Aorta (tissue), 5 donors: ENCODE measurements around the gene SLC28A3. TPM values are rescaled to one million over a fixed set of nuclear protein-coding genes. Genes with fewer than 3 reads are reported as not detected.
A peak's percentile ranks its signal among the peaks of the same experiment; 100 is the strongest.

Experiments
- ATAC-seq: fragments of 200-7000 bp; cut with Tn5 transposase; one replicate; pipeline ENCODE4 v1.9.1; 2022; ENCODE audit warnings: moderate library complexity; ENCODE audit not compliant: low FRiP score
- DNase-seq, 2 donors: peaks; one replicate each; pipeline ENCODE4 v3.0.0-alpha.2; 2020
- H3K27ac ChIP-seq, 2 donors: one replicate each; pipeline ENCODE4 v1.5.1; 2013; ENCODE audit warnings: low read length in 2 of 2, mild to moderate bottlenecking in 2 of 2, moderate library complexity in 2 of 2, control low read depth in 1 of 2, inconsistent platforms in 1 of 2, low read depth in 1 of 2
- H3K27me3 ChIP-seq, 2 donors: one replicate each; pipeline ENCODE4 v1.6.1; 2013; ENCODE audit warnings: control low read depth in 1 of 2, low read length in 1 of 2, mild to moderate bottlenecking in 1 of 2, moderate library complexity in 1 of 2; ENCODE audit not compliant: insufficient read depth in 2 of 2, control insufficient read depth in 1 of 2
- H3K36me3 ChIP-seq, 2 donors: one replicate each; pipeline ENCODE4 v1.6.1; 2013; ENCODE audit warnings: control low read depth in 1 of 2, low read length in 1 of 2, mild to moderate bottlenecking in 1 of 2; ENCODE audit not compliant: insufficient read depth in 2 of 2, control insufficient read depth in 1 of 2
- H3K4me1 ChIP-seq, 2 donors: one replicate each; pipeline ENCODE4 v1.6.1; 2013; ENCODE audit warnings: low read length in 2 of 2, control low read depth in 1 of 2, mild to moderate bottlenecking in 1 of 2, moderate library complexity in 1 of 2; ENCODE audit not compliant: insufficient read depth in 2 of 2, control insufficient read depth in 1 of 2
- H3K4me3 ChIP-seq, 2 donors: one replicate each; pipeline ENCODE4 v1.5.1; 2013; ENCODE audit warnings: low read length in 2 of 2, control low read depth in 1 of 2, mild to moderate bottlenecking in 1 of 2
- H3K9me3 ChIP-seq: one replicate; pipeline ENCODE4 v1.6.1; 2013; ENCODE audit warnings: mild to moderate bottlenecking, low read length; ENCODE audit not compliant: control insufficient read depth
- WGBS, 2 donors: extraction: QIAGEN DNeasy Blood & Tissue Kit; methylation state at CpG; one replicate each; pipeline ENCODE4 v1.1.7; 2013; 5-methylcytosine and 5-hydroxymethylcytosine counted together
- intact Hi-C, 2 donors: fragments of 100-400 bp; cut with DNase I; formaldehyde crosslinking; loops; one replicate each; pipeline versions ENCODE4 v1.14.2 to v1.15.0; 2022
- polyA plus RNA-seq, 2 donors: library from polyadenylated mRNA; stranded (reverse); fragments of 200-250 nt; gene quantifications; one replicate each; pipeline ENCODE4 v1.2.3, GENCODE V29; 2013
- total RNA-seq, 2 donors: library from RNA; stranded (reverse); fragmentation: NEBNext Ultra II Directional; extraction: Animal tissue kit (Norgen Biotek cat#: 25700); gene quantifications; one replicate each; pipeline ENCODE4 v1.2.1, GENCODE V29; 2021
- donor health status: healthy with polysubstance abuse.
- donor health status: Bipolar disorder and iron deficiency.
- donor health status: DM: no; HTN: no; CAD: no.
- donor health status: DM: no; HTN: no; CAD: no.
- donor health status: DM: yes; HTN: yes; CAD: no.

The SLC28A3 gene
- total and polyA plus RNA-seq, 4 donors, result 0.10 to 0.39 TPM; not detected in 2

DNA sequence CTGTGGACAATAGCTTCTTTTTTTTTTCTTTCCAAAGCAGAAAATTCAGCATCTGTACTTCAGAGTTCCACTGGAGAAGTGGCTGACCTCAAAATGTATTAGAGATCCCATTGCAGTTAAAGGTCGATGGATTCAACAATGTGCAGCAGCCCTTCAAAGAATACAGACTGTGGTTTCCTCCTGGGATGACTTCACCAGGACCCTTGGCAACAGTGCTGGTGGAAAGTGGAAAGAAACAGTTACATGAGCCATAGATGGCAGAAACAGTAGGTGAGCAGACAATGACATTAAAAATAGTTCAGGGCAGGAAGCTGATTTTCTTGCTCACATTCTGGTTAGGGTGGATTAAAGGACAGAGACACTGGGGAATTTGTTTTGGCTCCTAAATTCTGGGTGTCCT lies 62.4 kb downstream of the SLC28A3 start:
- no peak for DNase-seq
- no peak overlapping the region for H3K4me3 ChIP-seq
- intact Hi-C loops, result no loop called here
- no peak for ATAC-seq
- WGBS, 2 donors, result 58 to 71% methylated on average over 1 of the region's 1 CpG
- H3K9me3 ChIP-seq, result peaks cover 2% of the 10 kb centered on the region
- H3K4me1 ChIP-seq, result no peaks in the 10 kb centered on the region
- no peak overlapping the region for H3K27ac ChIP-seq
- no peaks in the 10 kb centered on the region for H3K36me3 ChIP-seq
- no peaks in the 10 kb centered on the region for H3K27me3 ChIP-seq

DNA sequence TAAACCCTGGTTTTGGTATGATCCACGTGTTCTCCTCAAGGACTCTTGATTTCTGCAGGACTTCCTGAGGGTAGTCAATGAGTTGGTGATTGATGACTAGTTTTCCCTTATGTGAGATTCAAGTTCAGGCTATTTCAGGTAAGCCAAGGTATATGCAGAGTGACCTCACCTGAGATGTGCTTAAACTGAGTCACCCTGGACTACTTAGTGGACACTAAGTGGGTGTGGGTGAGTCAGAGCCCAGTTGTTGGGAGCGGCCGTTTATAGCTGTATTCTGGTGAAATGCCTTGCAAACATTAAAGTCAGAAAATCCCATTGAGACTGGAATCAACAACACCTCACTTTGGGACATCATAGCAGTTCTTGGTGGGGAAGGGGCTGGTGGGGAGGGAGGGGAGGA lies 62.9 kb downstream of the SLC28A3 start:
- no peaks in the 10 kb centered on the region for H3K4me1 ChIP-seq
- ATAC-seq (no peak), DNase-seq (no peak)
- peaks cover 2% of the 10 kb centered on the region for H3K9me3 ChIP-seq
- H3K27me3 ChIP-seq, result no peaks in the 10 kb centered on the region
- H3K4me3 ChIP-seq, result no peak overlapping the region
- WGBS, 2 donors, result 85 to 88% methylated on average over 3 of the region's 3 CpGs
- no peak overlapping the region for H3K27ac ChIP-seq
- intact Hi-C loops, result no loop called here
- H3K36me3 ChIP-seq, result no peaks in the 10 kb centered on the region

DNA sequence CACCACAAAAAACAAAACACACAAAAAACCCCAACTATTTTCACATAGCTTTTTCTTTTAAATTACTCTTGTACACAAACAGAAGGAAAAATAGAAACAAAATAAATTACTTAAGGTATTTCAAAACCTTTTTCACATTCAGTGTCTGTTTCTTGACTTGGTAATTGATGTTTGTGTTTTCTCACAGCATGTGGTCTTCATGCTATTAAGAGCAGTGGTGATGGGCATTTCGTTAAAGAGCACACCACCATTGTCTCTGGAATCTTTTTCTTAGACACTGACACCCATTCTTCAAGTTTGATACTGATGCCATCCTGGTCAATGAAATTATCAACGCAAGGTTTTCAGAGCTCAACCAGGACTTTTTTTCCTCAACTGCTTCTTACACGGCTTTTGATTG lies 63.8 kb downstream of the SLC28A3 start:
- H3K36me3 ChIP-seq, result no peaks in the 10 kb centered on the region
- no peak overlapping the region for H3K4me3 ChIP-seq
- no peaks in the 10 kb centered on the region for H3K4me1 ChIP-seq
- DNase-seq, result no peak
- no peak for ATAC-seq
- WGBS, 2 donors, result 63 to 78% methylated on average over 3 of the region's 3 CpGs
- H3K9me3 ChIP-seq, result peaks cover 2% of the 10 kb centered on the region
- no peak overlapping the region for H3K27ac ChIP-seq
- no peaks in the 10 kb centered on the region for H3K27me3 ChIP-seq
- intact Hi-C loops, result no loop called here

DNA sequence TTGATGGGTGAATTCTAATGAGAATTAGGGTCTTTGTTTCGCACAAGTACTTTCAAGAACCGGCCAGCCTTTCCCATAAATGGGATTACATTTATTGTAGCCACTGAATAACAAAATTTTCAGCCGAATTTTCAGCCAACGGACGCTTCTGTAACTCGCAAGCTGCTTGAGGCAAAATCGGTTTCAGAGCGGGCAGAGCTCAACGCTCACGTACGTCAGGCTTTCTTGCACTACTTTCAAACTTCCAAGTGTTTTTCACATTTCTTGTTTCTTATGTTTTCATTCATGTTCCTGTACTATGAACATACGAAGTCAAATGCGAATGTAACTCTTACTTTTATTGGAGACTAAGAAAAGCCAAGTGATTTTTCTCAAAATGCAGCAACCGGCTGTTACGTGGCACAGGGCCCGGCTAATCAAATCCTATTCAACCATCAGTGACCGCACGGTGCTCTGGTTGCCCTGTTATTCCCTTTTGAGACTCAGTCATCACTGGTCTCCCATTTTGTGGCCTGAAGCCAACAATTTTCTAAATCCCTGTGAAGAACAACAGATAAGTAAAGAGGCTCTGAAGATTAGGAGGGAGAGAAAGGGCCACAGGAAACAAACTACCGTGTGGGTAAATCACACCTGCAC lies 68.5 kb downstream of the SLC28A3 start:
- peaks cover 2% of the 10 kb centered on the region for H3K9me3 ChIP-seq
- no peak for DNase-seq
- no peak overlapping the region for H3K4me3 ChIP-seq
- H3K27me3 ChIP-seq, result no peaks in the 10 kb centered on the region
- whole genome bisulfite sequencing, 2 donors, result 41 to 43% methylated on average over 19 of the region's 19 CpGs
- intact Hi-C loops, result no loop called here
- H3K36me3 ChIP-seq, result no peaks in the 10 kb centered on the region
- no peak for ATAC-seq
- no peaks in the 10 kb centered on the region for H3K4me1 ChIP-seq
- H3K27ac ChIP-seq, result no peak overlapping the region

DNA sequence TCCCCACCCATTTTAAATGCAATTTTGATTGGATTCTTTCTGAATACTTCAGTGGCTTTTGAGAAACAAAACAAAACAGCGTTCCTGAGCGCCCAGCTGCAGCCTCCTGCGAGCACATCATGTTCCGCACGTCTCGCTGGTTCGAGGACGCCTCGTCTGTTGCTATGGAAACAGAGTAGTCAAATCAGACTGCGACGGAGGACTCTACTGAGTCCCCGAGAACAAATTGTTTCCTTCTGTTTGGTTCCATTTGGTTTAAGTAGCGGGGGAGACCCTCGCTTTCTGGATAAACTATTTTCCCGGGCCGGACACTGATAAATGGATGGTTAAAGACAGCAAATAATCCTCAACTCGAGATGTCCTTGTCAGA lies 69.0 kb downstream of the SLC28A3 start:
- Histone ChIP-seq H3K27ac (no peak overlapping the region), H3K4me1 (no peaks in the 10 kb centered on the region), H3K36me3 (no peaks in the 10 kb centered on the region), H3K9me3 (peaks cover 2% of the 10 kb centered on the region), H3K27me3 (no peaks in the 10 kb centered on the region), H3K4me3 (peak overlapping the region in 1 of 2 donors; percentile 21)
- WGBS, 2 donors, result 2% methylated on average over 17 of the region's 17 CpGs
- no peak for ATAC-seq
- peak in 1 of 2 donors; percentile 70 for DNase-seq
- intact Hi-C loops, result no loop called here

DNA sequence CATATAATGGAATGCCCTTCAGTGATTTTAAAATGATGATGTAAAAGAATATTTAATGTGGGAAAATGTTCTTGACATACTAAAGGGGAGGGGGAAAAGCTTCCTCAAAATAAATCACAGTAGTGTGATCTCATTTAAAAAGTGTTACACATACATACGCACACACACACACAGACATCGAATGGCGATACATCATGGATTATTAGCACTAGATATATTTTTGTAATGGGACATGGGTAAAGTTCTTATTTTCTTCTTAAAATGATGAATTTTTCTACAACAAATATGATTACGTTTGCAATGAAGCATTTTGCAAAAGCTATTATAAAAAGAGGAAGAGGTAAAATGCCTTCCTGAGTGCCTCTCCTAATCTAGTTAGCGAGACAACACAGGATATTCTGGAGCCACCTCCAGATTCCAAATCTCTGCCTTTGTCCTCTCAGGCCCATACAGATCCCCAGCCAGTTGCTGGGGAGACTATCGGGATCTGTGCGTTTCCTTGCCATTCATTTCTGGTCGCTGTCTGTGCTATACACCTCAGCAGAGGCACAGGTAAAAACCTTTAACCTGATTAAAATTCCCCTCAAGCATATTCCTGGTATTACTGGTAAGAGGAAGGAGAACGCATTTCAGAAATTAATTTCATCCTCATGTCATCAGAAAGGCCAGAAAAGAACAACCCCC lies 69.6 kb downstream of the SLC28A3 start:
- intact Hi-C loops, result no loop called here
- no peak overlapping the region for H3K27ac ChIP-seq
- DNase-seq (no peak), ATAC-seq (no peak)
- no peaks in the 10 kb centered on the region for H3K27me3 ChIP-seq
- no peaks in the 10 kb centered on the region for H3K4me1 ChIP-seq
- H3K9me3 ChIP-seq, result peaks cover 2% of the 10 kb centered on the region
- 60 to 61% methylated on average over 9 of the region's 9 CpGs for whole genome bisulfite sequencing, 2 donors
- H3K36me3 ChIP-seq, result no peaks in the 10 kb centered on the region
- H3K4me3 ChIP-seq, result no peak overlapping the region

DNA sequence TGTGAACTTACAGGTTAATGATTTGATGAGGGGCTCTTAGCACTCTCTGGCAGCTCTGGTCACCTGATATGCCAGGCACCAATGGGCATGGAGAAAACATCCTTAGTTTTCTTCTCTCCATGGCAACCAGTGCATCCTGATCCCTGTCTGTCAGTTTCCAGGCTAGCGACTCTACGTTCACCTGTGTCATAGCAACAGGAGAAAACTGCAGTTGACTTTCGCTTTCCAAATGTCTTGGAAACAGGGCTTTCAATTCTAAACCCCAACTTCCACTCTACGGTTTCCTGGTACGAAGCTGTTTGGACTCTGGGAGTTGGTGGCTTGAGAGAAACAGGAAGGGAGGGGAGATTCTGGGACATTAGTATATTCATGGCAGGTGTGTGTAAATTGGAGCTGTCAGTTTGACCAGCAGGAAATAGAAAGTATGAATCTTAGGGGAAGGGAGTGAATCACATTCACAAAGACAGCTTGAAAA lies 74.4 kb downstream of the SLC28A3 start:
- ATAC-seq, result no peak
- Histone ChIP-seq H3K36me3 (no peaks in the 10 kb centered on the region), H3K27me3 (peaks cover 0 to 2% of the 10 kb centered on the region in 2 donors), H3K4me3 (no peak overlapping the region), H3K9me3 (peaks cover 3% of the 10 kb centered on the region), H3K27ac (no peak overlapping the region), H3K4me1 (no peaks in the 10 kb centered on the region)
- 53 to 54% methylated on average over 5 of the region's 5 CpGs for WGBS, 2 donors
- intact Hi-C loops, result no loop called here
- no peak for DNase-seq

DNA sequence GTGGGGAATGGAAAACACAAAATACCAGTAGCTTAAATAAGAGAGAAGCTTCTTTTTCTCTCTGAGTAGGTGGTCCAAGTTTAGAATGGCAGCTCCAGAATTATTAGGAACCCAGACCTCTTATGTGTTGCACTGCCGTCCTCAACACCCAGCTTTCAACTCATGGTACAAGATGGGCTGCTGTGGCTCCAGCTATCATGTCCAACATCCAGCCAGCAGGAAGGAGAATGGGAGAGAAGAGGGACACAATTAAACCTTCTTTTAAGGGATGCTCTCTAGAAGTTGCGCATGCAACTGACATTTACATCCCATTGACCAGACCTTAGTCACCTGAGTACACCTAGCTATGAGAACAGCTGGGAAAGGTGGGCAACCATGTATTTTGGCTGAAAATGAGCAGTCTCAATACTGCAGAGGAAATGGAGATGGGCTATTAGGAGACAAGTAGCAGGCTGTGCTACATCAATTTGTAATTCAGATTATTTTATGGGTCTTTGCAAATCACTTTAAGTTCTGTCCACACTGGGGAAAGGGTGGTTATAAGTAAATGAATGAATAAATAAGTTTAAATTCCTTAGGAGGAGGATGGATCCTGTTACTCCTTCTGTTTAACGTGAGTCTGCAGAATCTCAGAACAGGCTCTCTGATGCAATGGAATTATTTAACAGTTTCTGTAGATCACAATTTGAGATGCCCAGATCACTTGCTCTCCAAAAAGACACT lies 76.1 kb downstream of the SLC28A3 start:
- Histone ChIP-seq H3K9me3 (peaks cover 3% of the 10 kb centered on the region), H3K4me3 (no peak overlapping the region), H3K36me3 (no peaks in the 10 kb centered on the region), H3K27me3 (peaks cover 0 to 2% of the 10 kb centered on the region in 2 donors), H3K27ac (no peak overlapping the region), H3K4me1 (peaks cover 0 to 2% of the 10 kb centered on the region in 2 donors)
- DNase-seq (no peak), ATAC-seq (no peak)
- WGBS, 2 donors, result 54 to 63% methylated on average over 3 of the region's 3 CpGs
- intact Hi-C loops, result no loop called here
